Measurements from ENCODE around the gene AVEN.
A peak's percentile ranks its signal among the peaks of the same experiment; 100 is the strongest.
"Not testable (repeated sequence)": the region's sequence is repeated elsewhere in the genome, so short reads cannot be mapped to it uniquely, and the experiment has no call there.

The AVEN gene, protein sequence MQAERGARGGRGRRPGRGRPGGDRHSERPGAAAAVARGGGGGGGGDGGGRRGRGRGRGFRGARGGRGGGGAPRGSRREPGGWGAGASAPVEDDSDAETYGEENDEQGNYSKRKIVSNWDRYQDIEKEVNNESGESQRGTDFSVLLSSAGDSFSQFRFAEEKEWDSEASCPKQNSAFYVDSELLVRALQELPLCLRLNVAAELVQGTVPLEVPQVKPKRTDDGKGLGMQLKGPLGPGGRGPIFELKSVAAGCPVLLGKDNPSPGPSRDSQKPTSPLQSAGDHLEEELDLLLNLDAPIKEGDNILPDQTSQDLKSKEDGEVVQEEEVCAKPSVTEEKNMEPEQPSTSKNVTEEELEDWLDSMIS

DNA sequence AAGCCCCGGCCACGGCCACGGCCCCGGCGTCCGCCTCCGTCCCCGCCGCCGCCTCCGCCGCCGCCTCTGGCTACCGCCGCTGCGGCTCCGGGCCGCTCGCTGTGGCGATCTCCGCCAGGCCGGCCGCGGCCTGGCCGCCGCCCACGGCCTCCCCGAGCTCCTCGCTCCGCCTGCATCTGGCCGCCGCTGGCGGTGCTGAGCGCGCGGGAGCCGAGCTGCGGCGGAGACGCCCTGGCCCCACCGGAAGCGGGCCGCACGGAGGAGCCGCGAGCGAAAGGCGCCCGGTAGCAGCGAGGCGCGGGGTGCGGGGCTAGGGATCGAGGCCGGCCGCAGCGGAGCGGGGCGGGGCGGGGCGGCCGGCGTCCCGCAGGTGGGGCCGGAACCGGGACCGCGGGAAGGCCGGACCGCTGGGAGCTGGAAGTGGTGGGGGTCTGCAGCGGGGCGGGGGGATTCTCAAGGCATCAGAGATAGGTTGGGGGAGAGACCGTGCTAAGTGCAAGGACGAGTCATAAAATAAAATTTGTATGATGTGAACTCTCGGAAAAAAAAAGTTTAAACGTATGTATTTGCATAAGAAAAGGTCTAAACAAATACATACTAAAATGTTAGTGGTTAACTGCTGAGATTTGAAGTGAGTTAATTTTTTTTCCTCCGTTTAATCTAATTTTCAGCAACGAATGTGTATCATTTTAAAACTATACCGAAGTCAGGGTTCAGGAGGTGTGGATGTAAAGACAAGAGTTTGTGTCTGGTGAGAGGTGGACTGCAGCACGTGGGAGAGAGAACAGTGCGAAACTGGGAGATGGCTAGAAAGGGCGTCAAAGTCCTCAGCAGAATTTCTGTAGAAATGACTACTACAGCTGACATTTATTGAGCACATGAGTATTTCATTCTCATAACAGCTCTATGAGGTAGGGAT lies at the start of gene AVEN:
TSS of gene AVEN (minus strand) at position 334 of the 919 bp plus-strand sequence. CDS start at position 176, 158 bp downstream.
- DNase-seq = peak; percentile 68

DNA sequence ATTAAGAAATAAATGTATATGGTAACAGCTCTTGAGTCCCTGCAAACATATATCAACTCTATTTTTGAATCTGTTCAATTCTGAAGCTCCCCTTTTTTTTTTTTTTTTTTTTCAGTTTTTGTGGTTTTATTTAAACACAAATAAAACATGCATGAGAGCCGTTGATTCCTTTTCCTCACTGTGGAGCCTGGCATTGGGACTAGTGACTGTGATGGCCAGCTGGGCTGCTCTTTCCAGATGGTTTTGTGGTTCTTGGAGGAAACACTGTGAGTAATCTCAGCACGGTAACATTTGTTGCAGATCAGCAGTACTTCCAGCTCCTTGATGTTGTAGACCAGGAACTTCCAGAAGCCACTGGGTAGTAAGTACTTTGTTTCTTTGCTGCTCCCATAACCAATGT lies 46.7 kb upstream of the AVEN start:
- no peak for DNase-seq

- no peak for DNase-seq
These were observed 45.1 kb upstream of the AVEN start for GRCh38 chr15:34084086-34084485.

DNA sequence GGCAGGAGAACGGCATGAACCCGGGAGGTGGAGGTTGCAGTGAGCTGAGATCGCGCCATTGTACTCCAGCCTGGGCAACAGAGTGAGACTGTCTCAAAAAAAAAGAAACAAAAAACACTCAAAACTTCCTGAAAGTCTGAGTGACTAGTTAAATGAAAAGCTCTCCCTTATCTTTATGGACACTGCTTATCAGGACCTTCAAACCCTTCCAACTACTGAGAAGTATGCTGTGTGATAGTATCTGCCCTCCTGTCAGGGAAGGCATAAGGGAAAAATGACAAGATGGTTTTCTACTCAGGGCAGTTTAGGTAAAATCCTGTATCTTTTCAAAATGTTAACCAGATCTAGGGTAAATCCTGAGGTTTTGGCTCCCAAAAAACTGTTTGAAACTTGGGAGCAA lies 40.9 kb upstream of the AVEN start:
- DNase-seq = no peak

DNA sequence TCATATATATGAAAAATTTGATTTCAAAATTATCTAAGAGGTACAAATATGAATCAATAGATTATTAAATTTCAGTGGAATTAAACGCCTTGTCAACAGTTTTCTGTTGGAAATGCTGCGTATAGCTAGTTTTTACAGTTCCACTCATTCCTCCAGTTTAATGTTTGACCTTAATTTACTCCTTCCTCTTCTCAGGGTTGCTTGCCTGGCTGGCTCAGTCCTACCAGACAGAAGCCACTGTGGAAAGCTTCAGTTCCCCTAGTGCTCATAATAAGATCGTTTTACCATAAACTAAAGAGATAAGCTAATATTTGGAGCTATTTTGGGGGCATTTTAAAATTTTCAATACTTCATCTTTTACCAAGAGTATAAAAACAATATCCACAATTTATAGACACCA lies 39.9 kb upstream of the AVEN start:
- DNase-seq = no peak

- DNase-seq = no peak
These were observed 37.8 kb upstream of the AVEN start for GRCh38 chr15:34076785-34077184.

DNA sequence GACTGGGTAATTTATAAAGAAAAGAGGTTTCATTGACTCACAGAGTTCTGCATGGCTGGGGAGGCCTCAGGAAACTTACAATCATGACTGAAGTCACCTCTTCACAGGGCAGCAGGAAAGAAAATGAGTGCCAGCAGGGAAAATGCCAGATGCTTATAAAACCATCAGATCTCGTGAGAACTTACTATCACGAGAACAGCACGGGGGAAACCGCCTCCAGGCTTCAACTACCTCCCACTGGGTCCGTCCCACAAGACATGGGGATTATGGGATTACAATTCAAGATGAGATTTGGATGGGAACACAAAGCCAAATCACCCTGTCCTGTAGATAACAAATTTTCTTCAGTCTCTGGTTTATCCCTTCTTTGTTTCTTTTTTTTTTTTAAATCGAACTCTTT lies 31.0 kb upstream of the AVEN start:
- DNase-seq = no peak

DNA sequence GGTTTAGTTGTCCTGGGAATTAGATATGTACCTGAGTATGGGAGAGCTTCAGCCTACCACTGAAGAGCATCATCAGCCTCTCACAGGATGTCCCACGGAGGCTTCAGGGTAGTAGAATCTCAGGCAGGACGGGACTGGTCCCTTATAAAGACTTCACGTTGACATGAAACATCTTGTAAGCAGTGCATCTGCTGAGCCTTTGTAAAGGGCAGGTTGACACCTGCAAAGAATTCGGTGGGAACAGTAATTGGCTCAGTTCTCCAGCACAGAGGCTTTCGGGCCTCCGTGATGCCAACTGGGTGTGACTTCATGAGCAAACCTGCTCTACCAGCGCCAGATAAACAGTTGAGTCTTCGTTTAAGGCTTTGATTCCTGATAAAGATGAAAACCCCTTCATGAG lies 26.9 kb upstream of the AVEN start:
- no peak for DNase-seq

GRCh38 chr15:34065261-34065660 lies 26.3 kb upstream of the AVEN start:
- DNase-seq = no peak

- DNase-seq = no peak
These were observed 25.4 kb upstream of the AVEN start for GRCh38 chr15:34064438-34064837.

GRCh38 chr15:34059946-34060345 lies 20.9 kb upstream of the AVEN start:
- no peak for DNase-seq

DNA sequence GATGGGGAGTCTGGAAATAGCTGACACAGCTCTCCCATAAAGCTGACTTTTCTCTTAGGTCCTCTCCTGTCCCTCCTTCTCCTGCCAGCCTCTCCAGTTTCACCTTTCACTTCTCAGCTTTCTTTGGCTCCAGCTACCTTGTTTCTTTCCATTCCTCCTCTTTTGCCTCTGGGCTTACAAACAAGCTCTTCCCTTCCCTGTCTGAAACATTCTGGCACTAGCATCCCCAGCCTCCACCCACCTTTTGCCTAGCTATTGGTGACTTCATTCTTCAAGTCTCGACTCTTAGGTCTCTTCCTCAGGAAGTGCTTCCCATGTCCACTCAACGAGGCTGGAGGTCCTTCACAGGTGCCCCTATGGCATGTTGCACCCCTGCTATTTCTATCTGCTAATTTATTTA lies 20.5 kb upstream of the AVEN start:
- DNase-seq = no peak

DNA sequence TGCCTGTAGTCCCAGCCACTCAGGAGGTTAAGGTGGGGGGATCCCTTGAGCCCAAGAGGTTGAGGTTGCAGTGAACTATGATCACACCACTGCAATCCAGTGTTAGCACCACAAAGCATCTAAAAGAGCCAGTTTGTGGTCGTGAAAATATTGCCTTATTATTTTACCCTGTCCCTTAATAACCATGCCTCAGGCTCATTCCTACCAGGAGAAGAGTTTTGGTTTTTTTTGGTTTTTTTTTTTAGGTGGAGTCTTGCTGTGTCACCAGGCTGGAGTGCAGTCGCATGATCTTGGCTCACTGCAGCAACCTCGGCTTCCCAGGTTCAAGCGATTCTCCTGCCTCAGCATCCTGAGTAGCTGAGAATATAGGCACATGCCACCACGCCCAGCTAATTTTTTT lies 17.9 kb upstream of the AVEN start:
- DNase-seq = no peak

DNA sequence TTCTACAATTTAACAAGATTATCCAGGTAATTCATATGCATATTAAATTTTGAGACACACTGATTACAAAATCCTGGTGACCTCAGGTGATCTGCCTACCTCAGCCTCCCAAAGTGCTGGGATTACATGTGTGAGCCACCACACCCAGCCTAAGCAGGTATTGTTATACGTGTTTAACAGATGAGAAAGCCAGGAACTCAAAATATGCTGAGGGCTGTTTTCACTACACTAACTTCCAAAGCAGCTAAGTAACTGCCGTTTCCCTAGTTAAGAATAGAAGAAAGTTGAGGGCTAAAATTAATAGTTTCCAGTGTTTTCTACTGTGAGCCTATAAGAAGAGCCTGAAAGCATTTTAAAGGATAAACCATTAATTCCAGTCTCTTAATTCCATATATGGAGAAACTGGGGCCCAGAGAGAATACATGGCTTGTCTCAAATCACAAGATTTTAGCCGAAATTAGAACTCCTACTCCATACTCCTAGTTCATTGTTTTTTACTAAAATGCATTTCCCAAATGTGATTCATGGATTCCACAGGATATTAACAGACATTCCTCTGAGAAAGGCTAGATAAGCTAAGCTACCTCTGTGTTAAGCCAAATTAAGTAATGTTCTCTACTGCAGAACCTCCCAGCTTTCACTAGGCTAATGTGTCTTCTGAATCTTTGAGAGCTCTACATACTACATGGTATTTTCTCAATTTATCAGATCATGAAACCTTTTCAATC lies 17.0 kb upstream of the AVEN start:
- DNase-seq = no peak

GRCh38 chr15:34054081-34054707 lies 15.2 kb upstream of the AVEN start:
- DNase-seq = no peak

GRCh38 chr15:34050385-34050784 lies 11.4 kb upstream of the AVEN start:
- DNase-seq = not testable (repeated sequence)

DNA sequence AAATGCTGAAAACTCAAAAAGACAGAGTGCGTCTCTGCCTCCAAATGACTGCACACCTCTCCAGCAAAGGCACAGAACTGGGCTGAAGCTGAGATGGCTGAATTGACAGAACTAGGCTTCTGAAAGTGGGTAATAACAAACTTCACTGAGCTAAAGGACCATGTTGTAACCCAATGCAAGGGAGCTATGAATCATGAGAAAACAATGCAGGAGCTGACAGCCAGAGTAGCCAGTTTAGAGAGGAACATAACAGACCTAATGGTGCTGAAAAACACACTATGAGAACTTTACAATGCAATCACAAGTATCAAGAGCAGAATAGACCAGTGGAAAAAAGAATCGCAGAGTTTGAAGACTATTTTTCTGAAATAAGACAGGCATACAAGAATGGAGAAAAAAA lies 10.1 kb upstream of the AVEN start:
- DNase-seq = no peak

GRCh38 chr15:34047893-34048775 lies 9.1 kb upstream of the AVEN start:
- DNase-seq = no peak

DNA sequence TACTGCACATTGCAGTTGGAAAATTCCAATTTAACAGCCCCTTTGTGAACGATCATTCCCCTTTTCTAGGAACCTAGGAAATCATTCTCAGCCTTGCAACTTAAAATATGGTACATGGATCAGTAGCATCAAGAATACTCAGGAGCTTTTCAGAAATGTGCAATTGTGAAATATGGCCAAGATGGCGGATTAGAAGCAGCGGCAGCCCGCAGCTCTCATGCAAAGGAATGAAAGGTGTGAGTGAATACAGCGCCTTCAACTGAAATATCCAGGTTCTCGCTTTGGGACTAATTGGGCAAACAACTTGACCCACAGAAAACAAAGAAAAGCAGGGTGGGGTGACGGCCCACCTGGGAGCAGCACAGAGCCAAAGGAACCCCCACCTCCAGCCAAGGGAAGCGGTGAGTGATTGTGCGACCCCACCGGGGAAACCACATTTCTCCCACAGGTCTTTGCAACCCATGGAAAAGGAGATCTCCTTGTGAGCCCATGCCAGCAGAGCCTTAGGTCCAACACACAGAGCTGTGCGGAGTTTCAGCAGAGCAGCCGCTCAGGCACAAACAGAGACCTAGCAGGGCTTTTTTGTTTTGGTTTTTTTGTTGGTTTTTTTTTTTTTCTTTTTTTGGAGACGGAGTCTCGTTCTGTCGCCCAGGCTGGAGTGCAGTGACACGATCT lies 7.6 kb upstream of the AVEN start:
- DNase-seq = no peak

DNA sequence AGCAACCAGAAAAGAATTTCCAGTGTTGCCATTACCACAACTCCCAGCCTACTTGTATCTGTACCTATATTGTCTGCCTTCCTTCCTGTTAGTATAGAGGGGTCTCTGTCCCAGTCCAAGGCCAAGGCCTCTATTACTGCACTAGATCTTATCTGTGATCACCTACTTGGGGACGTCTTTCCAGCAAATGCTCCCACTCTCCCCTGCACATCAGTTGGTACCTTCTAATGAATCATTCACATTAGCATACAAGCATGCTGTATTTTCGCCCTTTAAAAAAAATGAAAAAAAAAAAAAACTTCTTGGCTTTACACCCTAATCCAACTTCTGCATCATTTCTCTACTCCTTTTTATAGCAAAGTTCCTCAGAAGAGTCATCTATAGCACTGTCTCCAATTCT lies 4.8 kb upstream of the AVEN start:
- no peak for DNase-seq

DNA sequence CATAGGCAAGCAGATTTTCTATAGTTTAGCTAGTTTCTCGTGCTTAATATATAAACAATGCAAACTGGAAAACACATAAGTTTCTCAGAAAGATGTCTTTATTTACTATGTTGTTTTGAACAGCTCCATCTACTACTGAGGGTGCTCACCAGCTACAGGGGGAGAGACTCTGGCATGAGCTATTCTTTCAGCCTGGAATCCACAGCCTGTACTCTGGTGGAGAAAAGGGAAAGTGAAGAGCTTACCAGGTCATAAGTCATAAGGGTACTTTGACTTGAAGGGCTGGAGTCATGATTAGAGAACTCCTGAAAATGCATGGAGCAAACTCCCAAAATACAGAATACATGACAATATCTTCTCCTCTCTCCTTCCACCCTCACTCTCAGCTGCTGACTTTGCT lies 4.4 kb upstream of the AVEN start:
- no peak for DNase-seq

DNA sequence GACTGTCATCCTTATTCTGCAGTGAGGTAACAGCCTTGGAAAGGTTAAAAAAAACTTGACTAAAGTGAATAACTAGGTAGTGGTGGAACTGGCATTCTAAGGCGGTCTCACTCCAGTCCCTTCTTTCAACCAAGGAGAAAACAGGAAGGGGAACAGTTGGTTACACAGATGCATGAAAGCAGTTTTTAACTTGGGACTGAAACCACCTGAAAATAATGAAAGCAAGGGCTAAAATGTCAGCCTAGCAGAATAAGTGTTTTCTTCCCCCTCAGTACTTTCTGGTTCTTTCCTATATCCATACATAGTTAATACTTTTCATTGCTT lies 748 bp upstream of the AVEN start:
- DNase-seq = no peak

All from activated naive CD4-positive, alpha-beta T cell treated with anti-CD3 and anti-CD28 coated beads, Interleukin-2, amount 50 U/mL, for 16 hours (primary cell).